NCI-H2196 (cell line): ENCODE results near the gene SYNE1.

Source experiments
- DNase-seq: peaks from one replicate; lab custom pipeline; 2025; ENCODE audit not compliant: unreplicated experiment; lab: John Stamatoyannopoulos, UW

SYNE1 gene

GRCh38 chr6:152379423-152379822 is 257.7 kb downstream of the SYNE1 start:
- no peak for DNase-seq

- no peak for DNase-seq
Observed at GRCh38 chr6:152378169-152378568, 259.0 kb downstream of the SYNE1 start.

GRCh38 chr6:152375197-152375596 is 262.0 kb downstream of the SYNE1 start:
- DNase-seq = no peak

GRCh38 chr6:152372945-152373344 is 264.2 kb downstream of the SYNE1 start:
- no peak for DNase-seq

GRCh38 chr6:152371775-152372174 is 265.4 kb downstream of the SYNE1 start:
- DNase-seq = no peak

GRCh38 chr6:152368751-152369624 is 268.2 kb downstream of the SYNE1 start:
- no peak for DNase-seq

- no peak for DNase-seq
Observed at GRCh38 chr6:152364866-152365265, 272.3 kb downstream of the SYNE1 start.

GRCh38 chr6:152360034-152360433 is 277.1 kb downstream of the SYNE1 start:
- DNase-seq = no peak

GRCh38 chr6:152356662-152357061 is 280.5 kb downstream of the SYNE1 start:
- peak; percentile 46 for DNase-seq

GRCh38 chr6:152356016-152356415 is 281.1 kb downstream of the SYNE1 start:
- DNase-seq = no peak

- DNase-seq = no peak
Observed at GRCh38 chr6:152355166-152355565, 282.0 kb downstream of the SYNE1 start.

- DNase-seq = no peak
Observed at GRCh38 chr6:152353440-152353839, 283.7 kb downstream of the SYNE1 start.

- no peak for DNase-seq
Observed at GRCh38 chr6:152351742-152352141, 285.4 kb downstream of the SYNE1 start.

GRCh38 chr6:152351110-152351509 is 286.1 kb downstream of the SYNE1 start:
- DNase-seq = no peak

- DNase-seq = no peak
Observed at GRCh38 chr6:152348116-152348515, 289.0 kb downstream of the SYNE1 start.

GRCh38 chr6:152343735-152344360 is 293.3 kb downstream of the SYNE1 start:
- DNase-seq = no peak

GRCh38 chr6:152341596-152341995 is 295.6 kb downstream of the SYNE1 start:
- no peak for DNase-seq

- DNase-seq = peak; percentile 42
Observed at GRCh38 chr6:152338335-152339125, 298.6 kb downstream of the SYNE1 start.

GRCh38 chr6:152334555-152334954 is 302.6 kb downstream of the SYNE1 start:
- DNase-seq = no peak

GRCh38 chr6:152330961-152331360 is 306.2 kb downstream of the SYNE1 start:
- DNase-seq = no peak

- no peak for DNase-seq
Observed at GRCh38 chr6:152329638-152330448, 307.3 kb downstream of the SYNE1 start.
